Vagina (tissue), 2 donors: ENCODE data around the gene RNF7.

ENCODE experiments used
- POLR2A ChIP-seq, 2 donors: fragments of 450-650 bp; IDR thresholded peaks; one replicate each; pipeline ENCODE4 v1.6.1; 2017; ENCODE audit warnings: antibody characterized with exemption in 2 of 2, mild to moderate bottlenecking in 2 of 2, moderate library complexity in 2 of 2
- TF ChIP-seq, protein P1 (sequence below), 3 experiments: fragments of 450-650 bp in 2 of 3; fragments of 200-600 bp in 1 of 3; sonication (generic) in 1 of 3; IDR thresholded peaks; one replicate each; pipeline ENCODE4 v1.5.1; 2017 to 2019; ENCODE audit warnings: antibody characterized with exemption in 3 of 3, mild to moderate bottlenecking in 2 of 3, moderate library complexity in 2 of 3

DNA sequence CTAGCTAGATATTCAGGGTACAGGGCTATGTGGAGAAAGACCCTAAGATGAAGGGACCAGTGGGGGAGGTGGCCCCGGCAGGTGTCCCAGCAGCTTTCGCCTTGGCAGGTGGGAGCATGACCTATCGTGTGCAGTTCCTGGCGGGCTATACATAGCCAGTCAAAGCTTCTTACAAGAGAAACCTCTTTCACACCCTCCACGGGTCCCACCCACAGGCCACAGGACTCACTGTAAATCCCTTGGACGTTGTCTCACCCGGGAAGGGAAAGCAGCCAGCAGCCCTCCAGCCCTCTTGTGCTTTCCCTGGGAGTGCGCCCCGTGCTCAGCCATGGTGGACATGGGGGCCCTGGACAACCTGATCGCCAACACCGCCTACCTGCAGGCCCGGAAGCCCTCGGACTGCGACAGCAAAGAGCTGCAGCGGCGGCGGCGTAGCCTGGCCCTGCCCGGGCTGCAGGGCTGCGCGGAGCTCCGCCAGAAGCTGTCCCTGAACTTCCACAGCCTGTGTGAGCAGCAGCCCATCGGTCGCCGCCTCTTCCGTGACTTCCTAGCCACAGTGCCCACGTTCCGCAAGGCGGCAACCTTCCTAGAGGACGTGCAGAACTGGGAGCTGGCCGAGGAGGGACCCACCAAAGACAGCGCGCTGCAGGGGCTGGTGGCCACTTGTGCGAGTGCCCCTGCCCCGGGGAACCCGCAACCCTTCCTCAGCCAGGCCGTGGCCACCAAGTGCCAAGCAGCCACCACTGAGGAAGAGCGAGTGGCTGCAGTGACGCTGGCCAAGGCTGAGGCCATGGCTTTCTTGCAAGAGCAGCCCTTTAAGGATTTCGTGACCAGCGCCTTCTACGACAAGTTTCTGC is 40.1 kb downstream of the RNF7 start:
- TF ChIP-seq, protein P1, sequence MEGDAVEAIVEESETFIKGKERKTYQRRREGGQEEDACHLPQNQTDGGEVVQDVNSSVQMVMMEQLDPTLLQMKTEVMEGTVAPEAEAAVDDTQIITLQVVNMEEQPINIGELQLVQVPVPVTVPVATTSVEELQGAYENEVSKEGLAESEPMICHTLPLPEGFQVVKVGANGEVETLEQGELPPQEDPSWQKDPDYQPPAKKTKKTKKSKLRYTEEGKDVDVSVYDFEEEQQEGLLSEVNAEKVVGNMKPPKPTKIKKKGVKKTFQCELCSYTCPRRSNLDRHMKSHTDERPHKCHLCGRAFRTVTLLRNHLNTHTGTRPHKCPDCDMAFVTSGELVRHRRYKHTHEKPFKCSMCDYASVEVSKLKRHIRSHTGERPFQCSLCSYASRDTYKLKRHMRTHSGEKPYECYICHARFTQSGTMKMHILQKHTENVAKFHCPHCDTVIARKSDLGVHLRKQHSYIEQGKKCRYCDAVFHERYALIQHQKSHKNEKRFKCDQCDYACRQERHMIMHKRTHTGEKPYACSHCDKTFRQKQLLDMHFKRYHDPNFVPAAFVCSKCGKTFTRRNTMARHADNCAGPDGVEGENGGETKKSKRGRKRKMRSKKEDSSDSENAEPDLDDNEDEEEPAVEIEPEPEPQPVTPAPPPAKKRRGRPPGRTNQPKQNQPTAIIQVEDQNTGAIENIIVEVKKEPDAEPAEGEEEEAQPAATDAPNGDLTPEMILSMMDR (IDR thresholded peaks at IDR 0.05): no peak
- TF ChIP-seq POLR2A (IDR thresholded peaks at IDR 0.05): no peak
